K562 (cell line): Measurements from ENCODE around the gene LIN28B. TPM values are rescaled to one million over a fixed set of nuclear protein-coding genes. Genes with fewer than 3 reads are reported as not detected.
A peak's percentile ranks its signal among the peaks of the same experiment; 100 is the strongest.

Experiments
- ATF2 ChIP-seq: sonication (generic); formaldehyde crosslinking; IDR thresholded peaks from 2 replicates; pipeline ENCODE4 v1.8.1; 2022; ENCODE audit warnings: missing genetic modification reagents
- CREB3 ChIP-seq: fragments of 450-650 bp; conservative IDR thresholded peaks from 2 replicates; pipeline ENCODE4 v1.6.1; 2016; ENCODE audit warnings: missing genetic modification characterization, low read depth, mild to moderate bottlenecking, missing compliant biosample characterization, moderate library complexity
- ELF1 ChIP-seq: fragments of 200-800 bp; sonication (Bioruptor generic); IDR thresholded peaks from 2 replicates; pipeline ENCODE4 v1.6.1; 2016; ENCODE audit warnings: missing genetic modification characterization, missing compliant biosample characterization
- EP400 ChIP-seq: fragments of 450-650 bp; IDR thresholded peaks from 2 replicates; pipeline ENCODE4 v1.6.1; 2017; ENCODE audit warnings: antibody characterized with exemption, mild to moderate bottlenecking, moderate library complexity
- HDGF ChIP-seq: fragments of 450-650 bp; IDR thresholded peaks from 2 replicates; pipeline ENCODE4 v1.6.1; 2016
- LEF1 ChIP-seq: fragments of 450-650 bp; IDR thresholded peaks from 2 replicates; pipeline ENCODE4 v1.6.1; 2016; ENCODE audit warnings: mild to moderate bottlenecking
- MTA2 ChIP-seq: fragments of 450-650 bp; IDR thresholded peaks from 2 replicates; pipeline ENCODE4 v1.6.1; 2016; ENCODE audit warnings: low read depth
- NBN ChIP-seq: fragments of 450-650 bp; IDR thresholded peaks from 2 replicates; pipeline ENCODE4 v1.6.1; 2016; ENCODE audit warnings: low read depth, mild to moderate bottlenecking
- NFE2L1 ChIP-seq: fragments of 450-650 bp; IDR thresholded peaks from 2 replicates; pipeline ENCODE4 v1.6.1; 2016; ENCODE audit warnings: missing genetic modification characterization, low read depth, mild to moderate bottlenecking, missing compliant biosample characterization, moderate library complexity, borderline replicate concordance
- RBM34 ChIP-seq: fragments of 200-400 bp; formaldehyde crosslinking; IDR thresholded peaks from 2 replicates; pipeline ENCODE4 v1.6.1; 2018; ENCODE audit warnings: low read length, borderline replicate concordance; ENCODE audit not compliant: insufficient read depth
- RERE ChIP-seq: sonication (generic); formaldehyde crosslinking; IDR thresholded peaks from 2 replicates; pipeline ENCODE4 v1.8.0; 2023; ENCODE audit warnings: missing genetic modification reagents, mild to moderate bottlenecking, borderline replicate concordance
- THRB ChIP-seq: fragments of 450-650 bp; formaldehyde crosslinking; conservative IDR thresholded peaks from 2 replicates; pipeline ENCODE4 v1.4.0; 2022; ENCODE audit warnings: mild to moderate bottlenecking, missing genetic modification characterization
- USF1 ChIP-seq: sonication (generic); formaldehyde crosslinking; IDR thresholded peaks from 2 replicates; pipeline ENCODE4 v1.9.0; 2022; ENCODE audit warnings: mild to moderate bottlenecking, missing genetic modification reagents
- ZNF717 ChIP-seq: fragments of 250-450 bp; sonication (Bioruptor Pico); IDR thresholded peaks from 2 replicates; pipeline ENCODE4 v1.5.0; 2021
- ZNF785 ChIP-seq: fragments of 250-450 bp; sonication (Bioruptor Pico); IDR thresholded peaks from 2 replicates; pipeline ENCODE4 v1.4.0; 2020; ENCODE audit warnings: mild to moderate bottlenecking
- polyA plus RNA-seq, 8 experiments: library from polyadenylated mRNA; depleted of rRNA in 4 of 8; stranded (reverse) in 5 of 8; unstranded in 3 of 8; fragments of >200 nt; fragmentation: Nextera tagmentation in 2 of 8; fragmentation: Illumina TruSeq in 1 of 8; extraction: Ambion mirVana in 2 of 8; extraction: Trizol in 1 of 8; gene quantifications; 2 replicates each; pipeline versions ENCODE4 v1.2.1 to v1.2.3, GENCODE V29; 2011 to 2014; ENCODE audit warnings: inconsistent platforms in 1 of 8, missing spikeins in 1 of 8
- total RNA-seq, 7 experiments: library from RNA; depleted of rRNA in 6 of 7; stranded (reverse); fragments of >200 nt in 6 of 7; fragmentation: Illumina TruSeq in 2 of 7; extraction: Trizol in 2 of 7; gene quantifications; 2 replicates each; pipeline versions ENCODE4 v1.2.1 to v1.2.3, GENCODE V29; 2011 to 2021; ENCODE audit warnings: low replicate concordance in 1 of 7

LIN28B gene
- total and polyA plus RNA-seq, 9 of the 15 experiments (the other 6 are each of a cell fraction or from before 2014, with no cell fraction given): 20.9 to 77.3 (median 42.1) TPM

- TF ChIP-seq NBN (peak; percentile 86; the same call in 1 of the 2 replicates), USF1 (CRISPR knock-in tag) (no peak), RERE (CRISPR knock-in tag) (no peak), ELF1 (no peak; the same call in 1 of the 2 replicates), RBM34 (no peak), EP400 (peak; percentile 54), NFE2L1 (no peak), LEF1 (peak; percentile 82), CREB3 (no peak), ATF2 (CRISPR knock-in tag) (no peak), HDGF (0 out of 2 replicates have a peak, but pooled peaks have one; percentile 56), THRB (0 out of 2 replicates have a peak, but pooled peaks have one; percentile 58), ZNF785 (no peak), ZNF717 (CRISPR knock-in tag) (no peak), MTA2 (0 out of 2 replicates have a peak, but pooled peaks have one; percentile 33)
These were observed 2.6 kb upstream of the LIN28B start (continued) for GRCh38 chr6:104954190-104954797.
